SKM-1 (cell line): ENCODE results near the gene FAM98A.

ENCODE experiments used
- DNase-seq: peaks from one replicate; lab custom pipeline; 2025; ENCODE audit not compliant: unreplicated experiment; lab: John Stamatoyannopoulos, UW

FAM98A gene

DNA sequence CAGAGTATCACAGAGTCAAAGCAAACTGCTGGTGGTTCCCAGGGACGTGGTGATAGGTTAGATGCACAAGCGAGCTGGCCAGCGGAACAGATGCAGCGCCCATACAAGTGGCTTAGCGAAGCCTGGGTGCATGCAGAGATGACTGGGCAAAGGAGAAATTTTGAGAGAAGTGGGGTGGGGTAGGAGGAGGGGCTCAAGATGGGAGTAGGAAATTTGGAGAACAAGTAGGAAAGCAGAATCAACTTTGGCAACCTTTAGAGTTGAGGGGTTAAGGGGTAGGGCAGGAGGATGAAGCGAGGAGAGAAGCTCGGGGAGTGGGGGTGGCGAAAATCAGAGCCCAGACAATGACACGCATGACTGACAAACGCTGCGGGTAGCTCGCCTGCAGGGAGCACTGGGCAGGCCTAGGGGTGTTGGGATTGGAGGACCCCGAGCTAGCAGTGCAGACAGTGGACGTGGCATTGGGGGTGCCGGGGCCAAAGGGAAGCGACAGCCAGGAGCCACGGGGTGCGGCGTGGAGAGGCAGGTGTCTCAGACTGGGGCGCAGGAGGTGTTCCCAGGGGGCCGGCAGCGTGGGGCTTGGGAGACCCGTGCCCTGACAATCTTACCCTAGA lies 431 bp downstream of the FAM98A start:
- no peak for DNase-seq

DNA sequence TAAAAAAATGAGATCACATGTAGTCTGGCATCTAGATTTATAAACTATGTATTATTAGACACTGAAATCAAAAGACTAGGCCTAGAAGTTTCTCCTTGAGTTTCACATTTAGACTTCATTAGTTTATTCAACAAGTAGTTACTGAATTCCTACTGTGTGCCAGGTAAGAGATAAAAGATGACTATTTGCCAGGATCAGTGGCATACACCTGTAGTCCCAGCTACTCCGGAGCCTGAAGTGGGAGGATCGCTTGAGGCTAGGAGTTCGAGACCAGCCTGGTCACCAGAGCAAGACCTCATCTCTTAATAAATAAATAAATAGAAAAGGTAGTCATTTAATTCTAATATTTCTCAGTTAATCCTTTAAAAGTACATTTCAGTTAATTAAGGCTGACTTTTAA lies 2.1 kb downstream of the FAM98A start:
- DNase-seq = no peak

GRCh38 chr2:33595385-33595784 lies 3.7 kb downstream of the FAM98A start:
- DNase-seq = no peak

- DNase-seq = no peak
Observed at GRCh38 chr2:33589444-33589843, 9.7 kb downstream of the FAM98A start.

GRCh38 chr2:33588232-33588631 lies 10.9 kb downstream of the FAM98A start:
- no peak for DNase-seq

GRCh38 chr2:33586766-33587165 lies 12.3 kb downstream of the FAM98A start:
- DNase-seq = no peak

GRCh38 chr2:33583194-33583938 lies 15.7 kb downstream of the FAM98A start:
- DNase-seq = peak; percentile 42

DNA sequence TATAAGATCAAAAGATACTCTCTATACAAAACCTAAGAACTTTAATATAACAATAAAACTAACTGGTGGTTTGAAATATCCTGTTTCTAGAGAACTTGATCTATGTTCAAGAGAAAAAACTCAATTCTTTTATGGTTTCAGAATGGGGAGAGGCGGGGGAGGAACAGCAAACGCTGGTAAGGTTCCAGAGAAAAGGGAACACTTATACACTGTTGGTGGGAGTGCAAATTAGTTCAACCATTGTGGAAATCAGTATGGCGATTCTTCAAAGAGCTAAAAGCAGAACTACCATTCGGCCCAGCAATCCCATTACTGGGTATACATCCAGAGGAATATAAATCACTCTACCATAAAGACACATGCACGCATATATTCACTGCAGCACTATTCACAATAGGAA lies 17.2 kb downstream of the FAM98A start:
- no peak for DNase-seq

DNA sequence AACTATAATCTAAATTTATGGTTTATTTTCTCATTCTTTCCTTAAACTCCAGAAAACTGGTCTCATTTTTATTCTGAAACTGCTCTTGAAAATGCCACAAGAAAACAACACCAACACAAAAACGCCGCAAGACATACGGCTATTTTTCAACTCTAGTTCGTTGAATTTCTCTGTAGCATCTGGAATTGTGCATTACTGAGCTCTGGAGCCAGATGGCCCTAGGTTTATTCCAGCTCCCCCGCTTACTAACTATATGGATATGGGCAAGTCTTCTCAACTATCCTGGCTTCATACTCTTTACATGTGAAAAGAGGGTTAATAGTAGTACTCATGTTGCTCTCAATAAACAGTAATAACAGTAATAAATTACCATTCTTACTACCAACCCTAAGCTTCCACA lies 19.9 kb downstream of the FAM98A start:
- DNase-seq = no peak

DNA sequence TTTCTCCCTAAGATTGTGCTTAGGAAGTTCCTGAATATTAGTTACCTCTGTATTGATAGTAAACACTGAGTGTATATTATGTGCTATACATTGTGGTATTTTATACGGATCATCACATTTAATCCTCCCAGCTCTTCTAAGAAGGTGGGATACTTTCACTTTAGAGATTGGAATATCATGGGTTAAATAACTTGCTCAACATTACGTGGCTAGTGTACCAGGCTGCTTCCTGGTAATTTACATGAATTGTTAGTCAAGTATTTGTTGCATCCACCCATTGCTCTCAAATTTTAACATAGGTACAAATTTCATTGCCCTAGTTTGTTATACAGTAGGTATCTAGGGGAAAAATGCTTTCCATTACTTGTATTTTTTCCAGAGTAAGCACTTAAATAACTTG lies 21.4 kb downstream of the FAM98A start:
- DNase-seq = no peak

- DNase-seq = no peak
Observed at GRCh38 chr2:33577084-33577483, 22.0 kb downstream of the FAM98A start.

- no peak for DNase-seq
Observed at GRCh38 chr2:33573657-33574056, 25.4 kb downstream of the FAM98A start.

- no peak for DNase-seq
Observed at GRCh38 chr2:33570681-33571080, 28.4 kb downstream of the FAM98A start.

DNA sequence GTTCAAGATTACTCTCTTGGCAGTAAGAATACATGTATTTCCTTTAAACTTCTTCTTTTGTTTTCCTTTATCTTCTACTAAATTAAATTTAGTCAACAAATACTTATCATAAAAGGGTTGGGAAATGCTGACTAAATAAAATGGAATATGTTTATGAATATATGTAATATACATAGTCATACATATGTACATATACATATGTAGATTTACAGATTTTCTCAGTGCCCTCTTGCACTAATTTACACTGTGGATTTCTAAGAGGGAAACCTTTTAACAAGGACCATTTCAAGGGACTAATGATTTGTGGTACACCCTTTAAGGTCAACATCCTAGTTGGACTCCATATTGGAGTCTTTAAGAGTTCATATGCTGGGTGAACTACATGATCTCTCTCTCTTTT lies 37.2 kb downstream of the FAM98A start:
- DNase-seq = no peak

DNA sequence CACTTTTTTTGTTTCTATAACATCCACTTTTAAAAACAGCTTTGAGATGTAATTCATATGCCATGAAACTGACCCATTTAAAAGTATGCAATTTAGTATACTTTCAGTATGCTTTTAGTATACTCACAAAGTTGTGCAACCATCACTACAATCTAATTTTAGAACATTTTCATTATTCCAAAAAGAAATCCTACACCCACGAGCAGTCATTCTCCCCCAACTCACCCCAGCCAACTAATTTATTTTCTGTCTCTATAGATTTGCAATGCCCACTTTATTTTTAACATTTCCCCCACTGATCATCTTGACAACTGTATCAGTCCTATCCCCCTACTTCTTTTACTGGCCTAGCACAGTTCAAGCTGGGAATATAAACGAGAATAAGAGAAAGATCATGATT lies 39.1 kb downstream of the FAM98A start:
- DNase-seq = no peak

DNA sequence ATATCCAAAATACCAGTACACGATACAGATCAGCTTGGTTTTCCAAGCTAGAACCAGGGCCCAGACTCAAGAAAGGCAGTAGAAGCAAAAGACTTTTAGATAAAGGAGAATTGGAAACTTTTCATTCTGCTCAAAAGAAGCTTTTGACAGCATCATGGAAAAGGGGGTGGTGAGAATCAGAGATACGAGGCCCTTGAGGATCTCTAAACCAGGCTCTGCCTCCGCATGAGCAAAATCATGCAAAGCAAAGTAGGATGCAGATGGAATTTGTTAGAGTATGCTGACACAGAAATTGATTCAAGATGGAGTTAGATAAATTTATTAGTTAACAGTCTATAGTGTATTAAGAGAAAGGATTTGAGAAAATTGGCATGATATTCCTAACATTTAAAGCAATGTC lies 39.8 kb downstream of the FAM98A start:
- DNase-seq = no peak

GRCh38 chr2:33555681-33556080 lies 43.4 kb downstream of the FAM98A start:
- no peak for DNase-seq

DNA sequence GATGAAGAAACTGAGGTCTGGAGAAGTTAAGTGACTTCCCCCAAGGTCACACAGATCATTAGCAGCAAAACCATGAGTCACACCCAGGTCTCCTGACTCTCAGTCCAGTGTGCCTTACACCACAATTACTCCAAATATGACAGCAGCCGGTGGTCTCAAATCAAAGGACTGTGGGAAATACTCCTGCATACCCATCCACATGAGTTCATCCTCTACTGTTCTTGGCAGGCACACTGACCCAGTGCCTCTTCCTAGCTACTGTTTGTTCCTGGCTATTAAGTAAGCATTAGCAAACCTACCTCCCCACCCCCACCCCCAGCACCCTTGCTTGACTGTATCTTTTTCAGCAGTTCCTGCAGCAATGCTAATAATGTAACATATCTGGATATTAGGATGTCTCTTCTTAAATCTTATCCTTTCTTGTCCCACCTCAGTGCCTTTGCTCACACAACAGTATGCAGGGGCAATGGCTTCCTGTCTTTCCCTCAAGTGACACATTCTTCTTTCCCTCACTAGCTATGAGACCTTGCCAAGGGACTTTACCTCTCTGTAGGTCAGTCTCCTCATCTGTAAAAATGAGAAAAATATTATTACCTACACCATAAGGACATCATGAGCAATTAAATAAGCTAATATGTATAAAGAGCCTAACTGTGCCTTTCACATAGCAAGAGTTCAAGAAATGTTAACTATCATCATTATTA lies 46.2 kb downstream of the FAM98A start:
- DNase-seq = no peak

DNA sequence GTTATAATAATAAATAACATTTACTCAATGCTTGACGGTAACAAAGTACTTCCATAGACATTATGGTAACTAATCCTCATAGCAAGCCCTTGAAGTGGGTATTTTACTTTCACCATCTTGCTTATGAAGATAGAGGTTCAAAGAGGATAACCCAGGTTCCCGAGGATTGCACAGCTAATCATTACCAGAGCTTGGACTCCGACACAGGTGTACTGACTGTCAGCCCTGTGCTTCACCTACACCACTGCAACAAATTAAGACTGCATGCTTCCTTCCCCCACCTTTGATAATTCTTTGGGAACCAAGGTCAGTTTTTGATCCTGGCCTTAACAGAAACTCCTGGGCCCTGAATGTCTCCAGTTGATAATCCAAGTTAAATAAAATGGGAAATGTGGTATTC lies 48.9 kb downstream of the FAM98A start:
- no peak for DNase-seq

- no peak for DNase-seq
Observed at GRCh38 chr2:33541243-33541642, 57.9 kb downstream of the FAM98A start.

- DNase-seq = no peak
Observed at GRCh38 chr2:33535421-33535820, 63.7 kb downstream of the FAM98A start.
